GM23338 (cell line): Measurements from ENCODE around the gene TCF20. TPM values are rescaled to one million over a fixed set of nuclear protein-coding genes. Genes with fewer than 3 reads are reported as not detected.

Source experiments
- polyA plus RNA-seq: library from polyadenylated mRNA; unstranded; fragments of >200 nt; fragmentation: Nextera tagmentation; extraction: Ambion mirVana; gene quantifications from 2 replicates; pipeline ENCODE4 v1.2.1, GENCODE V29; 2016
- total RNA-seq: library from RNA; depleted of rRNA; stranded (reverse); fragments of >200 nt; shearing (Covaris generic); gene quantifications from 2 replicates; pipeline ENCODE4 v1.2.3, GENCODE V29; 2014; rRNA removed

TCF20 gene
- total and polyA plus RNA-seq, 2 experiments from 2014 or later = 6.4 to 68.7 TPM

Other genes with a start within 250 kb of the TCF20 start
- gene NAGA, start 199.8 kb downstream of the TCF20 start, total RNA-seq = 17.8 and 21.4 TPM in 2 replicates
- 6.3 and 6.6 TPM in 2 replicates for gene NAGA, start 199.8 kb downstream of the TCF20 start, polyA plus RNA-seq
- 5.9 and 7.6 TPM in 2 replicates for gene PHETA2, start 196.4 kb downstream of the TCF20 start, total RNA-seq
- 3.8 and 4.5 TPM in 2 replicates for gene PHETA2, start 196.4 kb downstream of the TCF20 start, polyA plus RNA-seq
- 4.9 and 5.2 TPM in 2 replicates for gene SMDT1, start 191.0 kb downstream of the TCF20 start, total RNA-seq
- gene SMDT1, start 191.0 kb downstream of the TCF20 start, polyA plus RNA-seq = 95.1 and 97.9 TPM in 2 replicates
- 69.8 and 98.4 TPM in 2 replicates for gene NDUFA6, start 179.9 kb downstream of the TCF20 start, total RNA-seq
- 428 and 433 TPM in 2 replicates for gene NDUFA6, start 179.9 kb downstream of the TCF20 start, polyA plus RNA-seq
- 0.27 and 1.3 TPM in 2 replicates for gene CYP2D6, start 139.8 kb downstream of the TCF20 start, total RNA-seq
- 0.56 and 1.2 TPM in 2 replicates for gene CYP2D6, start 139.8 kb downstream of the TCF20 start, polyA plus RNA-seq
- gene NFAM1, start 161.8 kb upstream of the TCF20 start, total RNA-seq = 0.23 and 0.49 TPM in 2 replicates
- gene NFAM1, start 161.8 kb upstream of the TCF20 start, polyA plus RNA-seq = 0.09 and 0.11 TPM in 2 replicates
- gene RRP7A, start 249.1 kb upstream of the TCF20 start, total RNA-seq = 51.9 and 59.2 TPM in 2 replicates
- gene RRP7A, start 249.1 kb upstream of the TCF20 start, polyA plus RNA-seq = 48.1 and 48.9 TPM in 2 replicates